ENCODE measurements around the gene BTBD7.

BTBD7 gene

DNA sequence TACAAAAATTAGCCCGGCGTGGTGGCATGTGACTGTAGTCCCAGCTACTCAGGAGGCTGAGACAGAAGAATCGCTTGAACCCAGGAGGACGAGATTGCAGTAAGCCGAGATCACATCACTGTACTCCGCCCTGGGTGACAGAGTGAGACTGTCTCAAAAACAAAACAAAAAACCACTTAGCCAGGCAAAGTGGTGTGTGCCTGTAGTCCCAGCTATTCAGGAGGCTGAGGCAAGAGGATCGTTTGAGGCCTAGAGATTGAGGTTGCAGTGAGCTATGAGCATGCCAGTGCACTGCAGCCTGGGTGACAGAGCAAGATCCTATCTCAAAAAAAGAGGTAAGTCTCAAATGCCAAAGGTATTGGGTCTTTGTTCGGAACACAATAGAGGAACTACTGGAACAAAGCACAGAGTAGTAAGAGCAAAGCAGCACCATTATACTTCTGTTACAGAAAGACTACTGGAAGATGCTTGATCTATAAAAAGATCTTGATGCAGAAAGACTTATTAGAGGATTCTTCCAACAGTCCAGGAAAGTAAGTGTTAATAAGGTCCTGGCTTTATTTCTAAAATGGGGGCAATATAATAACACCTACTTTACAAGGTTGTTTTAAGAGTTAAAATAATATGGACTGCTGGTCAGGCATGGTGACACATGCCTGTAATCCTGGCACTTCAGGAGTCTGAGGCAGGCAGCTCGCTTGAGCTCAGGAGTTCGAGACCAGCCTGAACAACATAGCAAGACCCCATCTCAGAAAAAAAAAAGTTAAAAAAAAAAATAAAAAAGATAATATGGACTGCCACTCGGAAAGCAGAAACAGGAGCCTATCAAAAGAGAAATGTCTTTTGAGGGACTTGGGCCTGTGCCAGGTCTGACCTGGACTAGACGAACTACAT, 29.9 kb downstream of the BTBD7 start:
- no peak for DNase-seq (ENCODE audit: extremely low read depth, low read depth)
- TF ChIP-seq, protein P1, sequence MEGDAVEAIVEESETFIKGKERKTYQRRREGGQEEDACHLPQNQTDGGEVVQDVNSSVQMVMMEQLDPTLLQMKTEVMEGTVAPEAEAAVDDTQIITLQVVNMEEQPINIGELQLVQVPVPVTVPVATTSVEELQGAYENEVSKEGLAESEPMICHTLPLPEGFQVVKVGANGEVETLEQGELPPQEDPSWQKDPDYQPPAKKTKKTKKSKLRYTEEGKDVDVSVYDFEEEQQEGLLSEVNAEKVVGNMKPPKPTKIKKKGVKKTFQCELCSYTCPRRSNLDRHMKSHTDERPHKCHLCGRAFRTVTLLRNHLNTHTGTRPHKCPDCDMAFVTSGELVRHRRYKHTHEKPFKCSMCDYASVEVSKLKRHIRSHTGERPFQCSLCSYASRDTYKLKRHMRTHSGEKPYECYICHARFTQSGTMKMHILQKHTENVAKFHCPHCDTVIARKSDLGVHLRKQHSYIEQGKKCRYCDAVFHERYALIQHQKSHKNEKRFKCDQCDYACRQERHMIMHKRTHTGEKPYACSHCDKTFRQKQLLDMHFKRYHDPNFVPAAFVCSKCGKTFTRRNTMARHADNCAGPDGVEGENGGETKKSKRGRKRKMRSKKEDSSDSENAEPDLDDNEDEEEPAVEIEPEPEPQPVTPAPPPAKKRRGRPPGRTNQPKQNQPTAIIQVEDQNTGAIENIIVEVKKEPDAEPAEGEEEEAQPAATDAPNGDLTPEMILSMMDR (IDR thresholded peaks at IDR 0.05; ENCODE audit: low read depth, low read length) = no peak

DNA sequence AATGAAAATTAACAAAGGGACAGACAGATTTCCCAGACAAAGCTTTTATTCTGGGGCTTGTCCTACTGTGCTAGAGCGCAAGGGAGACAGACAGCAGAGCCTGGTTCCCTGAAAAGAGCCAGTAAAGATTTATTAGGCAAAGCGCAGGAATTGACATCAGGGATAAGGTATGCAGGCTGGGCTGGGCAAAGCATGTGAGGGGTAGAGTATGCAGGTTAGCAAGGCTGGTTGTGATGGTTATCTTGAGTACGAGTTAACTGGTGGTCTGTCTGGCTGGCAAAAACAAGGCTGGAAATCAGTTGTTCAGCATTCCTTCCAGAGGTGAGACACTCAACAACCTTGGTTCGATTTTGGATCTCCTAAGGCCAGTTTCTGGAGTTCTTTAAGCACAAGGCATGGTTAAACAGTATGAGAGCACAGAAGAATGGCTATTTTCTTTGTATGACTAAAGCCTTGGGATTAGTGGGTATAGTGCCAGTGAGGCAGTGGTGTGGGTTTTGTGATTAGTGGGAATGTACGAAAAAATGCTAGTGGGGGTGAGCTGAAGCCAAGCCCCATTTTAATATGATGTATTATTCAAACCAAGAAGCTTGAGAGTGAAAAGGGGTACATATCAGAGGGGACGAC, 30.9 kb downstream of the BTBD7 start:
- TF ChIP-seq, protein P1 (IDR thresholded peaks at IDR 0.05; ENCODE audit: low read depth, low read length) = no peak
- DNase-seq (ENCODE audit: extremely low read depth, low read depth) = no peak

GRCh38 chr14:93299866-93300265, 33.0 kb downstream of the BTBD7 start:
- TF ChIP-seq, protein P1 (IDR thresholded peaks at IDR 0.05; ENCODE audit: low read depth, low read length) = no peak
- DNase-seq (ENCODE audit: extremely low read depth, low read depth) = no peak

DNA sequence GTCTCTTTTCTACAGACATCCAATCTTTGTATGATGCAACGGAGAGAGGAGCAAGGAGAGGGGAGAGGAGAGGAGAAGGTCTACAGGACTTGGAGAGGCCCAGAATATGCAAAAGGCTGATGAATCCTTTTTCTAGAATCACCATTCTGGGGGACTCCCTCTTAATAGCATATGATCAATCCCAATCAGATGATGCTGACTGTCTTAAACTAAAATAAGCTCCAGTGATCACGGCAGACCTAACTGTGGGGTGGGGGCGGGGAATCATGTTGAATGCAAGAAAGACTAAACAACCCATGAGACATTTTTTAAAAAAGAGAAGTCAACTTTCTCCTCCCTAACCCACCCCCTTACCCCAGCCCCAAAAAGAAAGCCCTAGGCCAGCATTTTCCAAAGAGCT, 33.4 kb downstream of the BTBD7 start:
- DNase-seq (ENCODE audit: extremely low read depth, low read depth) = no peak
- TF ChIP-seq, protein P1 (IDR thresholded peaks at IDR 0.05; ENCODE audit: low read depth, low read length) = no peak

- DNase-seq (ENCODE audit: extremely low read depth, low read depth) = no peak
Observed at GRCh38 chr14:93295541-93296220, 37.2 kb downstream of the BTBD7 start.

DNA sequence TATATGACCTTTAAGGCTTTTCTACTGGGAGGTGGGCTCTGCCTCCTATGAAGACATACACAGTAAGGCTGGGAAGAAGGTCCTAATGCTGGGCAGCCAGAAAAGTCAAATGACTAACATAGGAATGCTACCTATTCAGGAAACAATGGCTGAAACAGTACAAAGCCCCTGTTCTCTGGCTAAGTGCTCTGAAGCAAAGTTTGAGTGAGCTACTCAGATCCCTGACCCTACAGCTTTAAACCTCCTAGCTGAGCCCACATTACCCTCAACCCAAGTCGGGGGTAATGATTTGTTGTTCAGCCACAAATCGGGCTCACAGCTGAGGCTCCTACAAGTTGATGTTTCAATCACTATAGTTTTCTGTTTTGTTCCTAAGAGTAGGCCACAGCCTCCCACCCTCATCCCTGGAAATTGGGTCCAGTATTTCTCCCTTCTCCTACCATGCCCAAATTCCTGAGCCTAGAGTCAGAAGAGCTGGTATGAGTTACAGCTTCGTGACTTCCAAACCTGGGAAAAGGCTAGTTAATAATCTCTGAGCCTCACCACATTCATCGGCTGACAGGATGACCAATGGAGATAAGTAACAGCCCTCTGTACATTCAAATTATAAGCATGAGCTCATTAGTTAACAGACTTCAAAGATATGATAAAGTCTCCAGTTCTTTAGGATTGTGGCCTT, 46.5 kb downstream of the BTBD7 start:
- DNase-seq (ENCODE audit: extremely low read depth, low read depth) = no peak
- TF ChIP-seq, protein P1 (IDR thresholded peaks at IDR 0.05; ENCODE audit: low read depth, low read length) = no peak

More at GRCh38 chr14:93295541-93296220, 37.2 kb downstream of the BTBD7 start:
- TF ChIP-seq, protein P1 (IDR thresholded peaks at IDR 0.05; ENCODE audit: low read depth, low read length) = no peak

Data from AG09319 (cell line).